Neural cell (in vitro differentiated cells): Measurements from ENCODE around the gene APBB2.

Experiments
- EZH2 ChIP-seq: fragments of 200-600, 300-800 bp; shearing (Covaris generic), sonication (generic); IDR thresholded peaks from 2 replicates; pipeline ENCODE4 v1.6.1; 2014; ENCODE audit warnings: antibody characterized with exemption, low read length, borderline replicate concordance, mild to moderate bottlenecking; ENCODE audit not compliant: insufficient read depth, poor library complexity, severe bottlenecking
- SMC3 ChIP-seq: fragments of 450-650 bp; conservative IDR thresholded peaks from 2 replicates; pipeline ENCODE4 v1.6.1; 2014; ENCODE audit warnings: antibody characterized with exemption, mild to moderate bottlenecking, moderate library complexity; ENCODE audit not compliant: poor library complexity
- TF ChIP-seq, protein P1 (sequence below): fragments of 450-650 bp; IDR thresholded peaks from 2 replicates; pipeline ENCODE4 v1.5.1; 2014; ENCODE audit warnings: antibody characterized with exemption, mild to moderate bottlenecking, moderate library complexity; ENCODE audit not compliant: poor library complexity, severe bottlenecking

DNA sequence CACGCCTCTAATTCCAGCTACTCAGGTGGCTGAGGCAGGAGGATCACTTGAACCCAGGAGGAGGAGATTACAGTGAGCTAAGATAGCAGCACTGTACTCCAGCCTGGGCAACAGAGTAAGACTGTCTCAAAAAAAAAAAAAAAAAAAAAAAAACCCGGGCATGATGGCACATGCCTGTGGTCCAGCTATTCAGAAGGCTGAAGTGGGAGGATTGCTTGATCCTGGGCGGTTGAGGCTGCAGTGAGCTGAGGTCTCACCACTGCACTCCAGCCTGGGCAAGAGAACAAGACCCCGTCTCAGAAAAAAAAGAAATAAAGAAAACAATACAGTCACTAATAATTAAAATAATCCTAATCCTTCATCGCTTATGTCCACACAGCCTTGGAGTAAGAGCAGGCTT is 68.1 kb downstream of the APBB2 start:
- no peak for TF ChIP-seq SMC3
- no peak for TF ChIP-seq EZH2
- TF ChIP-seq, protein P1, sequence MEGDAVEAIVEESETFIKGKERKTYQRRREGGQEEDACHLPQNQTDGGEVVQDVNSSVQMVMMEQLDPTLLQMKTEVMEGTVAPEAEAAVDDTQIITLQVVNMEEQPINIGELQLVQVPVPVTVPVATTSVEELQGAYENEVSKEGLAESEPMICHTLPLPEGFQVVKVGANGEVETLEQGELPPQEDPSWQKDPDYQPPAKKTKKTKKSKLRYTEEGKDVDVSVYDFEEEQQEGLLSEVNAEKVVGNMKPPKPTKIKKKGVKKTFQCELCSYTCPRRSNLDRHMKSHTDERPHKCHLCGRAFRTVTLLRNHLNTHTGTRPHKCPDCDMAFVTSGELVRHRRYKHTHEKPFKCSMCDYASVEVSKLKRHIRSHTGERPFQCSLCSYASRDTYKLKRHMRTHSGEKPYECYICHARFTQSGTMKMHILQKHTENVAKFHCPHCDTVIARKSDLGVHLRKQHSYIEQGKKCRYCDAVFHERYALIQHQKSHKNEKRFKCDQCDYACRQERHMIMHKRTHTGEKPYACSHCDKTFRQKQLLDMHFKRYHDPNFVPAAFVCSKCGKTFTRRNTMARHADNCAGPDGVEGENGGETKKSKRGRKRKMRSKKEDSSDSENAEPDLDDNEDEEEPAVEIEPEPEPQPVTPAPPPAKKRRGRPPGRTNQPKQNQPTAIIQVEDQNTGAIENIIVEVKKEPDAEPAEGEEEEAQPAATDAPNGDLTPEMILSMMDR: no peak
